Gastroesophageal sphincter (tissue), 3 donors: Measurements from ENCODE around the gene PRKG1.

Source experiments
- EP300 ChIP-seq: sonication (generic); formaldehyde crosslinking; IDR thresholded peaks from one replicate; pipeline ENCODE4 v1.6.1; 2017; ENCODE audit warnings: antibody characterized with exemption, mild to moderate bottlenecking
- POLR2A ChIP-seq, 2 donors: fragments of 450-650 bp; IDR thresholded peaks; one replicate each; pipeline ENCODE4 v1.6.1; 2017; ENCODE audit warnings: antibody characterized with exemption in 2 of 2, mild to moderate bottlenecking in 2 of 2, moderate library complexity in 1 of 2
- POLR2AphosphoS5 ChIP-seq: sonication (generic); formaldehyde crosslinking; IDR thresholded peaks from one replicate; pipeline ENCODE4 v1.6.1; 2017; ENCODE audit warnings: antibody characterized with exemption
- TF ChIP-seq, protein P1 (sequence below), 4 experiments: fragments of 200-600 bp in 2 of 4; fragments of 450-650 bp in 2 of 4; sonication (generic) in 1 of 4; IDR thresholded peaks; one replicate each; pipeline ENCODE4 v1.5.1; 2017 to 2019; ENCODE audit warnings: antibody characterized with exemption in 4 of 4, mild to moderate bottlenecking in 2 of 4, moderate library complexity in 2 of 4

DNA sequence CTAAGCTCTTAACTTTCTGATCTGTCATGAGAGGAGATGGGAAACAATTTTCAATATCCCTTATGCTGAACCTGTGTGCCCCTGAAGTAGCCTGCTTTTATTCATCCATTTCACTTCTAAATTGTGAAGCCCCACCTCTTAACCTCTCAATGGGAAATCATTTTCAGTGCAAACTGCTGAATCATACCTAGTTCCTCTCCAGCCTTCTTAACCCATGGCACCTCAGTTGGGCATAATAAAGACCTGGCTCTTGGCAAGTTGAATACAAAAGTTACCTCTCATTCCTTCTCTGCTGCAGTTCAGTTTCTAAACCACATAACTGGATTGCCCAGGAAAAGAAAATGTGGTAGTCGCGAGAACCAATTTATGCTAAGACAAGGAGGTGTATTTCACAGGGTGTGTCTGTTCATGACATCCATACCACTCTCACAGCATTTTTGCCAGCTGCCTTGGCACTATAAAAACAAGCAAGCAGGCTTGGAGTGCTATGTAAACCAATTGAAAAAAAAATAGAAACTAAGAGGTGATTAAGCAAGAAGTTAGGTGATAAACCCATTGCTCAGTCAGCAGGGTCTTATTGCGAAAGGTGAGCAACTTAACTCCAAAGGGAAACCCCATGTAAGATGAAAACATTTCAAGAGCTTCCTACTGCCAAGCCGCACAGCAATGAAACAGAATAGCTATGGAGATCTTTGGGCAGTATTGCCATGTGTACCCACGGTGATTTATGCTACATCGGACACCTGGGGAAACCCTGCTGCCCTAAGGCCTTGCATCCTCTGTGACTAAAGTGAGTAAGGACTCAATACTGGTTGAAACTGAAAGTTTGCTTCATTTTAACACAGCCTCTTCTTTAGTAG lies 1182.8 kb downstream of the PRKG1 start:
- TF ChIP-seq EP300, result no peak
- TF ChIP-seq, protein P1, sequence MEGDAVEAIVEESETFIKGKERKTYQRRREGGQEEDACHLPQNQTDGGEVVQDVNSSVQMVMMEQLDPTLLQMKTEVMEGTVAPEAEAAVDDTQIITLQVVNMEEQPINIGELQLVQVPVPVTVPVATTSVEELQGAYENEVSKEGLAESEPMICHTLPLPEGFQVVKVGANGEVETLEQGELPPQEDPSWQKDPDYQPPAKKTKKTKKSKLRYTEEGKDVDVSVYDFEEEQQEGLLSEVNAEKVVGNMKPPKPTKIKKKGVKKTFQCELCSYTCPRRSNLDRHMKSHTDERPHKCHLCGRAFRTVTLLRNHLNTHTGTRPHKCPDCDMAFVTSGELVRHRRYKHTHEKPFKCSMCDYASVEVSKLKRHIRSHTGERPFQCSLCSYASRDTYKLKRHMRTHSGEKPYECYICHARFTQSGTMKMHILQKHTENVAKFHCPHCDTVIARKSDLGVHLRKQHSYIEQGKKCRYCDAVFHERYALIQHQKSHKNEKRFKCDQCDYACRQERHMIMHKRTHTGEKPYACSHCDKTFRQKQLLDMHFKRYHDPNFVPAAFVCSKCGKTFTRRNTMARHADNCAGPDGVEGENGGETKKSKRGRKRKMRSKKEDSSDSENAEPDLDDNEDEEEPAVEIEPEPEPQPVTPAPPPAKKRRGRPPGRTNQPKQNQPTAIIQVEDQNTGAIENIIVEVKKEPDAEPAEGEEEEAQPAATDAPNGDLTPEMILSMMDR (IDR thresholded peaks at IDR 0.05), result no peak
- TF ChIP-seq POLR2AphosphoS5, result no peak
- no peak for TF ChIP-seq POLR2A (IDR thresholded peaks at IDR 0.05)
